Esophagus (tissue), 2 donors: ENCODE data around the gene AHNAK2. TPM values are rescaled to one million over a fixed set of nuclear protein-coding genes. Genes with fewer than 3 reads are reported as not detected.

Experiments
- H3K27ac ChIP-seq, 2 donors: one replicate each; pipeline ENCODE4 v1.5.1; 2013; ENCODE audit warnings: low read depth in 2 of 2, mild to moderate bottlenecking in 2 of 2, inconsistent platforms in 1 of 2, low read length in 1 of 2, moderate library complexity in 1 of 2
- H3K27me3 ChIP-seq, 2 donors: one replicate each; pipeline ENCODE4 v1.6.1; 2013; ENCODE audit warnings: low read length in 2 of 2, control low read depth in 1 of 2, mild to moderate bottlenecking in 1 of 2; ENCODE audit not compliant: insufficient read depth in 2 of 2, control insufficient read depth in 1 of 2
- H3K36me3 ChIP-seq, 2 donors: one replicate each; pipeline ENCODE4 v1.6.1; 2013; ENCODE audit warnings: low read length in 1 of 2; ENCODE audit not compliant: control insufficient read depth in 2 of 2, insufficient read depth in 2 of 2
- H3K4me1 ChIP-seq, 2 donors: one replicate each; pipeline ENCODE4 v1.6.1; 2013; ENCODE audit warnings: low read length in 1 of 2; ENCODE audit not compliant: control insufficient read depth in 2 of 2, insufficient read depth in 2 of 2
- H3K4me3 ChIP-seq, 2 donors: one replicate each; pipeline ENCODE4 v1.5.1; 2013; ENCODE audit warnings: low read length in 2 of 2, mild to moderate bottlenecking in 2 of 2, low read depth in 1 of 2, moderate library complexity in 1 of 2
- H3K9me3 ChIP-seq, 2 donors: one replicate each; pipeline ENCODE4 v1.6.1; 2013; ENCODE audit warnings: mild to moderate bottlenecking in 2 of 2, low read depth in 1 of 2, low read length in 1 of 2, moderate library complexity in 1 of 2; ENCODE audit not compliant: control insufficient read depth in 2 of 2, insufficient read depth in 1 of 2
- WGBS, 2 donors: extraction: QIAGEN DNeasy Blood & Tissue Kit; methylation state at CpG; one replicate each; pipeline ENCODE4 v1.1.7; 2013; 5-methylcytosine and 5-hydroxymethylcytosine counted together
- polyA plus RNA-seq, 2 donors: library from polyadenylated mRNA; stranded (reverse); fragments of 200-250 nt; gene quantifications; one replicate each; pipeline ENCODE4 v1.2.3, GENCODE V29; 2013
- donor health status: healthy with polysubstance abuse.
- donor health status: Bipolar disorder and iron deficiency.

AHNAK2 gene
- polyA plus RNA-seq, 2 donors, result 67.4 to 104 TPM

DNA sequence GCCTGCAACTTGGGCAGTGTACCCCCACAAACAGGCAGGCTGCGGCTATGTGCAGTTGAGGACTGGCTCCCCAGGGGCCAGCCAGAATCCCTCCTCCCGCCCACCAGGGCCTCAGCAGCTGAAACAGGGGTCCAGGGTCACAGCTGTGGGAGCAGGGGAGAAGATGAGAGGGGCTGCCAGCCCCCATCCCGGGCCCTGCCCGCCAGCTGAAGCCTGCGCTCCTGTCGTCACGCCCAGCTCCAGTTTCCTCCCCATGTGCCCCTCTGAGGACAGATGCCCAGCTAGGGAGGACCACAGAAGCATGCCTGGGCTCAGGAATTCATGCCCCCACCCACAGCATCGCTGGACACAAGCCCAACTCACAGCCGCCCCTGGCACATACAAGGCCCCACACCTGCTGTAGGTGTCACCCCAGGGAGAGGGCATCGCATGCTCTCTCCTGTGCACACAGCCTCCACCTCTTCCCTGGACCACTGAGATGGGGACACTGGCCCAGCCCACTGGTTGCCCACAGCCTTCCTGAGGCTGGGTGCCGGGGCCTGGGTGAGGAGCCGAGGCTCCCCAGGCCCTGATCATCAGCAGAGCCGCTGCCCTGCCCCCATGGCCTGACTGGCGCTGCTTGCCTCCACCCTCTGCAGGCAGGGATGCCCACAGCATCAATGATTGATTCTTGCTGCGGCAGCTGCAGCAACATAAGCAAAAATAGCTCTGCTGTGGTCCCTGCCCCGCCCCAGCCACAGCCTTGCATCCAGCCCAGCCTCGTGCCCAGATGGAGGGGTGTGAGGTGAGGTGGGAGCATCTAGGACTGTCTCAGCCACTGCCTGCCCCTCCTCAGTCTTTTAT, 3.7 kb upstream of the AHNAK2 start:
- Histone ChIP-seq H3K27ac (no peak overlapping the region), H3K4me1 (peaks cover 9 to 26% of the 10 kb centered on the region in 2 donors), H3K36me3 (no peaks in the 10 kb centered on the region), H3K9me3 (no peaks in the 10 kb centered on the region), H3K4me3 (no peak overlapping the region), H3K27me3 (no peaks in the 10 kb centered on the region)
- 76 to 78% methylated on average over 17 of the region's 17 CpGs for WGBS, 2 donors

DNA sequence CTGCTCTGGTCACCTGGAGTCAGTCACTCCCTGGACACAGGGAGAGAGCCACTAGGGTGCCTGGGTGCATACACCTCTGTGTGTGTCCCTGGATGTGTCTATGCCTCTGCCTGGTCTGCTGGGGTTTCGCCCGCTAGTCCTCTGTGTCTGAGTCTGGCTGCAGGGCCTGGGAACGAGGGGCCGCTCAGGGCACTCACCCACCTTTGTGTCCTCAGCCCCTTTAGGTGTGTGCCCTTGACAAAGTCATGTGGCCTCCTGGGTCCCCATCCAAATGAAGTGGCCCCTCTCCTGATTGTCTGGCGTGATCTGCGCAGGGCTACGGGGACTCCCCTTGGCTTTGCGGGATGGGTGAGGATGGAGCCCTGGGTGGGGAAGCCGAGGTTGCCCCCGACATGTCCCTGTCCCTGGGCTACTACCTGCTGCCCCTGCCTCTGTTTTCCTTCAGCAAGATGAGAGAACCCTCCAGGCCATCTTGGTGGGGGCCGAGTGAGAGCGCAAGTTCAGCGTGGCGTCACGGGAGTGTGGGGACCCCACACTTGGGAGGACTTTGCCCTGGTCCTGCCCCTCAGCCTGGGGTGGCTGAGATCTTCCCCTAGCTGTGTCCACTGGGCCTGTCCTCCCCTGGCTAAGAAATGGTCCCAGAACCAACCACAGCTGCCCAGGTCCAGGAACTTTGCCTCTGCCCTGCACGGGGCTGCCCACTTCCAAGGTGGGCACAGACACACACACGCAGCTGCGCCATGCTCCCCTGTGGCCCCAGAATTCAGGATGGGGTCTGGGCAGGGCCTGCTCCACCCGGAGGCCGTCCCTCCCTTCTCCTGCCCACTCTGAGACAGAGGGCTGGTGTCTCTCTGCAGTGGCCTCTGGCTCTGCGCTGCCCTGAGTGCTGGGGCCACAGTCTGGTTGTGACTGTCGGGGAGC, 2.7 kb upstream of the AHNAK2 start:
- H3K4me1 ChIP-seq, result peaks cover 2 to 25% of the 10 kb centered on the region in 2 donors

DNA sequence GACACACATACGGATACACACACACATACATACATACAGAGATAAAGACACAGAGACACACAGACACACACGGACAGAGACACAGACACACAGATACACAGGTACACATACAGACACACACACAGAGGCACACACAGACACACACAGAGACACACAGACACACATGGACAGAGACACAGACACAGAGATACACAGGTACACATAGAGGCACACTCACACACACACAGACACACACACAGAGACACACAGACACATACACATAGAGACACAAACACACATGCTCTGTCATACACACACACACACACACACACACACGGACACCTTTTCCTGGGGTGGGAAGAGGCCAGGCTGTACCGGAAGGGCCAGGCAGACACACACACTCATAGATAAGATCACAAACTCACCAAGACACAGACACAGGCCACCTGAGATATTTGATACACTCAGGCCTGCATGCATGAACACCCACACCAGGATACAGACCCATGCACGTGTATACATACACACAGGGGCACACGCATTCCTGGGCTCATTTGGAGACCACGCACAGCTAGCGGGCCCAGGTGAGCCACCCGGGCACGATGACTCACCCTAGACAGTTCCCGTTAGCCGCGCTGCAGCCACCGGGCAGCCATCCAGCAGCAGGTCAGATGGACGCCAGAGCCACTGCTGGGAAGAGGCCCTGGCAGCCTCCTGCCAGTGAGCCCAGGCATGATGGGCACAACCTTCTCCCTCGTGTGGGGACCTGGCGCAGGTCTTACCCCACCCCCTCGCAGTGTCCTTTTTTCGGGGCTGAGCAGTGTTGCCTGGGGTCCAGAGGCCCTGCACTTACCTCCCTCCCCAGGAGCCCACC, 1.8 kb upstream of the AHNAK2 start:
- no peaks in the 10 kb centered on the region for H3K27me3 ChIP-seq
- peak overlapping the region in 1 of 2 donors; percentile 18 for H3K27ac ChIP-seq
- no peaks in the 10 kb centered on the region for H3K9me3 ChIP-seq
- H3K4me3 ChIP-seq, result no peak overlapping the region
- no peaks in the 10 kb centered on the region for H3K36me3 ChIP-seq
- H3K4me1 ChIP-seq, result peaks cover 8 to 28% of the 10 kb centered on the region in 2 donors
- WGBS, 2 donors, result 45 to 53% methylated on average over 19 of the region's 19 CpGs

More for the DNA sequence above, 2.7 kb upstream of the AHNAK2 start:
- no peaks in the 10 kb centered on the region for H3K27me3 ChIP-seq
- H3K36me3 ChIP-seq, result no peaks in the 10 kb centered on the region
- H3K27ac ChIP-seq, result no peak overlapping the region
- no peaks in the 10 kb centered on the region for H3K9me3 ChIP-seq
- WGBS, 2 donors, result 91 to 92% methylated on average over 22 of the region's 22 CpGs
- no peak overlapping the region for H3K4me3 ChIP-seq

DNA sequence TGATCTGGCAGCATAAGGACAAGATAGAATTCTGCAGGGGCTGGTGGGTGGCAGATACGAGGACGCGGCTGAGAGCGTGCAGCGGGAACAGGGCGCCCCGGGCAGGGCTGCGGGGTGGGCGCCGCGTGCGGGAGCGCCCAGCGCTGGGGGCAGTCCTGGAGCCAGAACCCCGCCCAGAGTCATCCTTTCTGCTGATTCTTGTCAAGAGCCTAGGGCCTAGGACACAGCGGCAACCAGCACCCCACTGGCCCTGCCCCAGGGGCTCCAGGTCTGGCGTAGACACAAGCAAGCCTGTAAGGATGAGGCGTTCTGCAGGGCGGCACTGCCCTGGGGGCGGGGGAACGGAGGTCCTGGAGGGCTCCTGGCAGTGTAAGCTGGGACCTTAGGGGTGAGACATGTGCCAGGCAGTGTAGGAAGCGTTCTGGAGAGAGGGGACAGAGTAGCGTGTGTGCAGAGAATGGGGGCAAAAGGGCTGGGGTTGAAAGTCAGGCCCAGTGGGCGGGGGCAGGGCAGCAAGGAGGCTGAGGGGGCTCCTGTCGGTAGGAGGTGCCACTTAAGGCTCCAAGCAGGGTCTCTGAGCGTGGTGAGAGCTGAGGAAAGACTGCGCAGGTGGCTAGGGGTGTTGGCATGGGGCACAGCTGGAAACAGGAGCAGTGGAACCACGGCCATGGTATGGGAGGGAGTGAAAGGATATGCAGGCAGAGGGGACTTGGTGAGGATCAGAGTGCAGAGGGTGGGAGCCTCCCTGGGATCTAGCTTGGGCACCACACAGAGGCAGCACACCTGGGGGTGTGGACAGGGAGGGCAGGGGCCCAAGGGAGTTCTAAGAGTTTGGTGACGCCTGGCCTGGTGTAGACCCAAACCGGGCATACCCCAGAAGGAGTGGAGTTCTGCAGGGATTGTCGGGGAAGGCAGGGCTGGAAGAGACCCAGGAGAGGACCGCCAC, 845 bp upstream of the AHNAK2 start:
- 51 to 58% methylated on average over 32 of the region's 32 CpGs for WGBS, 2 donors
- no peak overlapping the region for H3K4me3 ChIP-seq
- H3K27ac ChIP-seq, result peak overlapping the region in 1 of 2 donors; percentile 30
- no peaks in the 10 kb centered on the region for H3K36me3 ChIP-seq
- H3K4me1 ChIP-seq, result peaks cover 8 to 33% of the 10 kb centered on the region in 2 donors
- no peaks in the 10 kb centered on the region for H3K9me3 ChIP-seq
- H3K27me3 ChIP-seq, result no peaks in the 10 kb centered on the region

DNA sequence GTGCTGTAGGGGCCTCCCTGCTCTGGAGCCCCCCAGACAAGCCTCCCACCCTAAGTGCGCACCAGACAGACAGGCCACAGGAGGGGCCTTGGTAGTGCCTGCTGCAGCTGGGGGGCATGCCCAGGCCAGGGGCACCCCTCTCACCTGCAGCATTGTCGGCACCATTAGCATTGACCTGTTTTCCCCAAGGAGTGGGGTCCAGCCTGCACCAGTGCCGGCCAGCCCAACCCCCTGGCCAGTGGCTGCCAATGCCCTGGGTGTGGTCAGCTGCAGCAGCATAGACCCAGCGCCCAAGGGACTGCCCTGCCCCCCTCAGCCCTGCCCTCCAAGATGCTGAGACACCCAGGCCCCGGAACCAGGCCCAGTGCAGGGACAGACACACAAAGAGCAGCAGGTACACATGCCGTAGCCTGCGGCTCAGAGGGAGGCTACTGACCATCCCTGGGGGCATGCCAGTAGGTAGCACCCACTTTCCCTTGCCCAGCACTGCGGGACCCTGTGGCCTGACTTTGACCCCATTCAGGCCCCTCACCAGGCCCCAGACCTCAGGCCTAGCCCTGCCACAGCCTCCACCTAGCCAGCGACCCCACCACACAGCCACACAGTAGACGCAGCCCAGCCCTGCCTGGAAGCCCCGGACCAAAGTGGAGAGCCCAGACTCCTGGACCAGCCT, 1.0 kb downstream of the AHNAK2 start:
- Histone ChIP-seq H3K27me3 (no peaks in the 10 kb centered on the region), H3K27ac (peak overlapping the region in 1 of 2 donors; percentile 73), H3K36me3 (no peaks in the 10 kb centered on the region), H3K4me3 (peak overlapping the region; percentile 46 to 61), H3K4me1 (peaks cover 11 to 44% of the 10 kb centered on the region in 2 donors), H3K9me3 (no peaks in the 10 kb centered on the region)
- WGBS, 2 donors, result 45 to 54% methylated on average over 10 to 11 of the region's 11 CpGs

DNA sequence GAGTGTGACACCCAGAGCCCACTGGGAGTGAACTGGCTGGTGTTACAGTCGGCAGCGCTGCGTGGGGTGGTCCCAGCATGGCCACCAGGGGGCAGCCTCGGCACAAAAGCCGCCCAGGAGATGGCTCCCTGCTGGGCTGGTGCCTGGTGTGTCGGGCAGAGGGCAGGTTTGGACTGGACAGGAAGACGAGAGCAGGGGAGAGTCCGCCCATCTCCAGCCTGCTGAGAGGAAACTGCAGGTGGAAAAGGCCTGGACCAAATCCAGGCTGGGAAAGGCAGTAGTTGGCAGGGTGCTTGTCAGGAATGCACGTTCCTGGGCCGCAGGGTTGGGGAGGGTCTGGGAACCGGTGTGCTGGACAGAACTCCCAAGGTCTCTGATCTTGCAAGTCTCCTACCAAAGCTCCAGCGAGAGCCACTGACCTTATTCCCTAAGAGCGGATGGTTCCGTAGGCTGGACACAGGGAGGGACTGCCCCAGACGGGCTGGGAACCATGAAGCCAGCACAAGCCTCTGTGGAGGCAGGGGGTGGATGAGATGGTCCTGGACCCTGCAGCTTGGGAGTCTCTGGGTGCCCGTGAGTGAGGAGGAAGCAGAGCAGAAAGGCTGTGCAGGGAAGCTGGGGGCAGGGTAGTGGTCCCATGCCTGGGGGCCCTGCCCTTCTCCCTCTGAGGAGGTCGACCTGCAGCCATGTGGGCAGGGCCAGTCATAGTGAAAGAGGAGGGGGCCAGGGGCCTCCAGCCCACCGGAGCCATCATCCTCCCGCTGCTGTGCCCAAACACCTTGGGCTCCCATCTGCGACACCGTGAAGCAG, 1.8 kb downstream of the AHNAK2 start:
- Histone ChIP-seq H3K9me3 (no peaks in the 10 kb centered on the region), H3K27me3 (no peaks in the 10 kb centered on the region), H3K4me3 (no peak overlapping the region), H3K4me1 (peaks cover 14 to 50% of the 10 kb centered on the region in 2 donors), H3K27ac (peak overlapping the region; percentile 3 to 56), H3K36me3 (no peaks in the 10 kb centered on the region)
- WGBS, 2 donors, result 30 to 34% methylated on average over 21 of the region's 21 CpGs

DNA sequence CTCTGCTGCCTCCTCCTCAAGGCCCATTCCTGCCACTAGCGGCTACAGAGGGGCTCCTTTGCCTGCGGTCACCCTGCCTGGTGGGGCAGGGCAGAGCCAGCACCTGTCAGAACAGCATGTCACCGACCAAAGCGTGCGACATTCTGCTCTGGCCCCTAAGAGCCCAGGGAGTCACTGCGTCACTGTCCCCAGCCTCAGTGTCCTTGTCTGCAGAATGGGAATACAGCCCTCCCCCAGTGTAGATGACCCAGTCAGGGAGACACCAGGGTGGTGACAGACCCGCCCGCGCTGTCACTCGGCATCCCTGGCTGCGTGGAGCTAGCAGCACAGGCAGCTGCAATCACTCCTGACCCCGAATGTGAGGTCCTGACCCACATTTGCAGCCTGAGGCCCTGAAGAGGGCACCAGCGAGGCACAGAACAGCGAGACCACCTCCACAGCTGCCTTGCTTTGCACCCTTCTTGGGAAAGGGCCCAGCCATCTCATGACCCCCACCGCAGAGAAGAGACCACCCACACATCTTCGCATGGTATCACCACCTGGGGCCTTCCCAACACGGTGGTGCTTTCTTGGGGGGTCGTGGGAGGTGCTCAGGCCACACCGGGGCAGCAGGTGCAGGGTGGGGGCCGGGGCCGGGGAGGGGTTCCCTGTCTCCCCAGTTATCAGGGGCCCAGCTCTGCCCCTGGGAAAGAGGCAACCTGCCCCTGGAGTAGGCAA, 2.5 kb downstream of the AHNAK2 start:
- no peak overlapping the region for H3K4me3 ChIP-seq
- 56 to 64% methylated on average over 21 of the region's 21 CpGs for WGBS, 2 donors

More for the DNA sequence above, 2.5 kb downstream of the AHNAK2 start:
- Histone ChIP-seq H3K27ac (peak overlapping the region in 1 of 2 donors; percentile 99), H3K4me1 (peaks cover 14 to 56% of the 10 kb centered on the region in 2 donors), H3K9me3 (no peaks in the 10 kb centered on the region), H3K27me3 (no peaks in the 10 kb centered on the region), H3K36me3 (no peaks in the 10 kb centered on the region)
